ENCODE measurements around the gene GPSM1. TPM values are rescaled to one million over a fixed set of nuclear protein-coding genes. Genes with fewer than 3 reads are reported as not detected.

The GPSM1 gene
- total RNA-seq, 3 donors from 2014 or later, result 12.8 to 13.6 (median 13.4) TPM

GRCh38 chr9:136295542-136296433 lies 31.6 kb upstream of the GPSM1 start:
- DNase-seq (no peak), ATAC-seq (no peak)
- Mint-ChIP-seq H3K36me3 (ENCODE audit: insufficient read depth) (no peaks in the 10 kb centered on the region), H3K9me3 (no peaks in the 10 kb centered on the region), H3K4me3 (no peak overlapping the region), H3K4me1 (ENCODE audit: low read depth) (no peaks in the 10 kb centered on the region), H3K27me3 (ENCODE audit: low read depth) (peaks cover 2% of the 10 kb centered on the region)

GRCh38 chr9:136296434-136297015 lies 30.8 kb upstream of the GPSM1 start:
- Mint-ChIP-seq H3K4me1 (ENCODE audit: low read depth) (no peaks in the 10 kb centered on the region), H3K27me3 (ENCODE audit: low read depth) (peaks cover 2% of the 10 kb centered on the region), H3K9me3 (no peaks in the 10 kb centered on the region)

DNA sequence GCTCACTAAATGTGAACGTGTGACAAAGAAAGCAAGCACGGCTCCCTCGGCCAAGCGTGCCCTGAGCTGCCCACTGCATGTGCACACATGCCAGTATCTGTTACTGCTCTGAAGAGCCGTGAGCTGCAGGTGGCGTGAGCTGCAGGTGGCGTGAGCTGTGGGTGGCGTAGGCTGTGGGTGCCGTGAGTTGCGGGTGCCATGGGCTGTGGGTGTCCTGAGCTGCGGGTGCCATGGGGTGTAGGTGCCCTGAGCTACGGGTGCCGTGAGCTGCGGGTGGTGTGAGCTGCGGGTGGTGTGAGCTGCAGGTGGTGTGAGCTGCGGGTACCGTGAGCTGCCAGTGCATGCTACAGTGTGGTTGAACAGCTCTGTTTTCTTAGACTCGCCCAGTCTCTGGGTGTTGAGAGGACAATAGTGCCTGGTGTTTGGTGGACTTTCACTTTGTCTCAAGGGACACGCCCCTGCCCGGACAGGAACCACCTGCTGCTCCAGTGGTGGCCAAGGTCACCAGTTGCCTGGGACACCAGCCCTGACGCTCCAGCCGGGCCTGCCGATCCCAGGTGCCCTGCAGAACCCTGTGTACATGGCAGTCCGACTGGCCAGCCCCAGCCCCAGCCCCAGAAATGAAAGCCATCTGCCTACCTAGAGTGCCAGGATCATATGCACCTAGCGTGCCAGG lies 30.2 kb upstream of the GPSM1 start:
- Mint-ChIP-seq H3K36me3 (ENCODE audit: insufficient read depth) (no peaks in the 10 kb centered on the region), H3K9me3 (no peaks in the 10 kb centered on the region), H3K27me3 (ENCODE audit: low read depth) (peaks cover 2% of the 10 kb centered on the region), H3K4me1 (ENCODE audit: low read depth) (no peaks in the 10 kb centered on the region), H3K4me3 (no peak overlapping the region)
- DNase-seq, result no peak
- no peak for ATAC-seq

More at GRCh38 chr9:136296434-136297015, 30.8 kb upstream of the GPSM1 start:
- Mint-ChIP-seq H3K36me3 (ENCODE audit: insufficient read depth) (no peaks in the 10 kb centered on the region), H3K4me3 (no peak overlapping the region)
- no peak for ATAC-seq
- DNase-seq, result no peak

- H3K27me3 Mint-ChIP-seq (ENCODE audit: low read depth), result peaks cover 2% of the 10 kb centered on the region
- ATAC-seq (no peak), DNase-seq (no peak)
- H3K4me1 Mint-ChIP-seq (ENCODE audit: low read depth), result no peaks in the 10 kb centered on the region
- no peaks in the 10 kb centered on the region for H3K36me3 Mint-ChIP-seq (ENCODE audit: insufficient read depth)
- no peak overlapping the region for H3K4me3 Mint-ChIP-seq
- H3K9me3 Mint-ChIP-seq, result no peaks in the 10 kb centered on the region
These were observed 29.3 kb upstream of the GPSM1 start for GRCh38 chr9:136297766-136298735.

GRCh38 chr9:136299116-136299515 lies 28.2 kb upstream of the GPSM1 start:
- no peaks in the 10 kb centered on the region for H3K4me1 Mint-ChIP-seq (ENCODE audit: low read depth)
- H3K4me3 Mint-ChIP-seq, result no peak overlapping the region
- no peak for DNase-seq

GRCh38 chr9:136299541-136299940 lies 27.8 kb upstream of the GPSM1 start:
- H3K27me3 Mint-ChIP-seq (ENCODE audit: low read depth), result peaks cover 2% of the 10 kb centered on the region
- DNase-seq (no peak), ATAC-seq (no peak)

More at GRCh38 chr9:136299116-136299515, 28.2 kb upstream of the GPSM1 start:
- ATAC-seq, result no peak
- Mint-ChIP-seq H3K27me3 (ENCODE audit: low read depth) (peaks cover 2% of the 10 kb centered on the region), H3K36me3 (ENCODE audit: insufficient read depth) (no peaks in the 10 kb centered on the region), H3K9me3 (no peaks in the 10 kb centered on the region)

DNA sequence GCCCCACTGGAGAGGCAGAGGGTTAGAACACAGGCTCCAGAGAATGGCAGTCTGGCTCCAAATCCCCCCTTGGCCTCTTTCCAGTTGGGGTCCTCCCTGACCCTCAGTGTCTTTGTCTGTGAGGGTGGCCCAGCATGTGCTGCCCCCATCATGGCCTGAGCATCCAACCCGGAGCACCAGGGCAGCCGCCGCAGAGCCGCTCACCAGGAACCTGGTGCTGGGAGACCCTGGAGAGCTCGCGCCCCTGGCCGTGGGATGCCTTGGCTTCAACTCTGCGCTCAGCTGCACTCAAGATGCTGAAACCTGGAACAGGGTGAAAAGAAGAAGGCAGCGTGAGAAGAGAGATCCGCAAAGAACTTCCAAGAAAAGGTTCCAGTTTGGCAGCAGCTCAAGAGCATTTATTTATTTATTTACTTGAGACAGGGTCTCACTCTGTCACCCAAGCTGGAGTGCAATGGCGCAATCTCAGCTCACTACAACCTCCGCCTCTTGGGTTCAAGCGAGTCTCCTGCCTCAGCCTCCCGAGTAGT lies 27.3 kb upstream of the GPSM1 start:
- Mint-ChIP-seq H3K27me3 (ENCODE audit: low read depth) (peaks cover 2% of the 10 kb centered on the region), H3K36me3 (ENCODE audit: insufficient read depth) (no peaks in the 10 kb centered on the region), H3K9me3 (no peaks in the 10 kb centered on the region), H3K4me1 (ENCODE audit: low read depth) (no peaks in the 10 kb centered on the region), H3K4me3 (no peak overlapping the region)
- DNase-seq (no peak), ATAC-seq (no peak)

More at GRCh38 chr9:136299541-136299940, 27.8 kb upstream of the GPSM1 start:
- H3K4me3 Mint-ChIP-seq, result no peak overlapping the region
- H3K9me3 Mint-ChIP-seq, result no peaks in the 10 kb centered on the region
- no peaks in the 10 kb centered on the region for H3K36me3 Mint-ChIP-seq (ENCODE audit: insufficient read depth)
- H3K4me1 Mint-ChIP-seq (ENCODE audit: low read depth), result no peaks in the 10 kb centered on the region

DNA sequence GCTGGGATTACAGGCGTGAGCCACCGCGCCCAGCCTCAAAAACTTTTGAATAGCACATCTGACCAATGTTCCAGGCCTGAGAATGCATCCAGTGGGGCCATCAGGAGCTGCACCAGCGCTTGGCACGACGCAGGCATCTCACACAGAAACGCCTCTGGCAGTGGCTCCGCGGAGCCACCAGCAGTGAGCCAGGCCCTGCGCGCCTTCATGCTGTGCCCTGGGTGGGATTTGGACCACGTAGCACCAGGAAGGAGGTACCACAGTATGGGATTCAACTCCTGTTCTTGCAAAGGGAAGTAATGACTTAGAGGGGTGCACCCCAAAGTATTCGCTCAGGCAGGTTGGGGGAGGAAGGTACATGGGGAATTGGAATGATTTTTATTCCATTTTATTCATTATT lies 26.5 kb upstream of the GPSM1 start:
- no peak overlapping the region for H3K4me3 Mint-ChIP-seq
- H3K4me1 Mint-ChIP-seq (ENCODE audit: low read depth), result no peaks in the 10 kb centered on the region
- no peak for DNase-seq
- peaks cover 4% of the 10 kb centered on the region for H3K27me3 Mint-ChIP-seq (ENCODE audit: low read depth)
- no peaks in the 10 kb centered on the region for H3K9me3 Mint-ChIP-seq
- ATAC-seq, result no peak
- no peaks in the 10 kb centered on the region for H3K36me3 Mint-ChIP-seq (ENCODE audit: insufficient read depth)

DNA sequence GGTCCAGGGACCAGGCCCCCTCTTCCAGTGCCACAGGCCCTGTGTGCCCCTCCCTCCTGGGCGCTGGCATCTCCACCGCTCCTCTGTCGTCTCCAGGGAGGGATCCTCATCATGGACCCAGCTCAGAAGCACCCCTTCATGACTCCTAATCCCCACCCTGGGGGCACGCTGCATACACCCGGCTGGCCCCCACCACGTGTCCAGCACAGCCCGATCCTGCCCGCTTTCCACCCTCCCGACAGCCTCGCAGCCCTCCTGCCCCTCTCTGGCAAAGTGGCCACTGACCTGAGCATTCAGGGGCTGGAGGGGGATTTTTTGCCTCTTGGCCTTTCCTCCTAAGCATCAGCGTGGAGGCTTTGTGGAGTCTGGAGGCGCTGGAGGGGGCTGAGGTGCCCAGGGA lies 24.8 kb upstream of the GPSM1 start:
- DNase-seq (no peak), ATAC-seq (no peak)
- H3K4me1 Mint-ChIP-seq (ENCODE audit: low read depth), result peaks cover 6% of the 10 kb centered on the region
- no peaks in the 10 kb centered on the region for H3K9me3 Mint-ChIP-seq
- H3K4me3 Mint-ChIP-seq, result no peak overlapping the region
- H3K36me3 Mint-ChIP-seq (ENCODE audit: insufficient read depth), result no peaks in the 10 kb centered on the region
- peaks cover 8% of the 10 kb centered on the region for H3K27me3 Mint-ChIP-seq (ENCODE audit: low read depth)

DNA sequence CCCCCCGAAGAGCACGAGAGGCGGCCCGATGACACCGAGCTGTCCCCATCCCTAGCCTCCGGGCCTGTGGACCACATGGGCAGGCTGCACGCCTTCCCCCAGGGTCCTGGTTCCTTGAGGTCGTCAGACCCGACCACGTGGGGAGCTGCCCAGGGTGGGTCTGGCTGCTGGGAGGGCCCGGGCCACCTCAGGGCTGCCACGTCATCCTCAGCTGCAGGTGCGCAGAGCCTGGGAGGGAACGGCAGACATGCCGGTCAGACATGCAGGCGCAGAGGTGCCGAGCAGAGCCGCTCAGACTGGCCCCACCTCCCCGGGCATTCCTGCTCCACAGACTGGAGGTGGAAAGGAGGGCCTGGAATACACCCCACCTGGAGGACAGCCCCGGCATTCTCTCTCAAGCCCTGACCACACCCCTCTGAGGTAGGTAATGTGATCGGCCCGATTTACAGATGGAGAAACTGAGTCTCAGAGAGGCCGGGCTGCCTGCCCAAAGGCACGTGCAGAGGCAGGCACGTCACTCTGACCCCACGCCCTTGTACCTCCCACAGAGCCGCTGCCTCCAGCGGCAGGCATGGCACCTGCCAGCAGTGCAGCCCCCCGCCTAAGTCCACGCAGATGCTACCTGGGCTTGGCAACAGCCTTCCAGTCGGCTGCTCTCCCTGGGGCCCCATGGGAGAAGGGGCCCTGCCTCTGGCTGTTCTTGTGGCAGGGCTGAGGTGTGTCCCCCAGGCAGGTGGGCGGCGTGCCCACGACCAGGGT lies 24.1 kb upstream of the GPSM1 start:
- no peak for DNase-seq
- Mint-ChIP-seq H3K27me3 (ENCODE audit: low read depth) (peaks cover 7% of the 10 kb centered on the region), H3K9me3 (no peaks in the 10 kb centered on the region), H3K36me3 (ENCODE audit: insufficient read depth) (no peaks in the 10 kb centered on the region), H3K4me3 (no peak overlapping the region), H3K4me1 (ENCODE audit: low read depth) (peaks cover 6% of the 10 kb centered on the region)
- ATAC-seq, result no peak

GRCh38 chr9:136303825-136304416 lies 23.4 kb upstream of the GPSM1 start, which contains the start of gene CCDC187:
TSS of gene CCDC187 (minus strand) at chr9:136304094. CDS start at chr9:136303830, 264 bp downstream.
- Mint-ChIP-seq H3K4me1 (ENCODE audit: low read depth) (peaks cover 6% of the 10 kb centered on the region), H3K4me3 (no peak within 1 kb of the TSS), H3K9me3 (no peaks in the 10 kb centered on the region), H3K27me3 (ENCODE audit: low read depth) (peaks cover 7% of the 10 kb centered on the region), H3K36me3 (ENCODE audit: insufficient read depth) (no peaks in the 10 kb centered on the region)
- ATAC-seq (no peak), DNase-seq (no peak)

DNA sequence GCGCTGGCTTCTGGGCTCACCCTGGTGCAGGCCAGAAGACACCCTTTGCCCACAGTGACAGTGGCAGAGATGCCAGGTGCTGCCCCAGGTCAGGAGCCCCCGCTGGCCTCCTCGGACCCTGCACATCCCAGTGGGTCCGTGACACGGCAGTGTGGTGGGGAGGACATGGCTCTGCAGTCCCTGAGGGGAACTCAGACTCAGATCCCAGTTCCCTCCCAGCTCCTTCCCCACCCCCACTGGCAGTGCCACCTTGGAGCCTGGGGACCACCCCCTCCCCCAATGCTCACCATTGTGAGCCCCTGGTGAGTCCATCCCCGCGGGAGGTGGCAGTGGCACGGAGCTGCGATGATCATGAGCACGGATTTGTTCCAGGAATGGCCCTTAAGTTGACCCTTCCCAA lies 22.9 kb upstream of the GPSM1 start:
- no peak for ATAC-seq
- Mint-ChIP-seq H3K27me3 (ENCODE audit: low read depth) (peaks cover 7% of the 10 kb centered on the region), H3K4me1 (ENCODE audit: low read depth) (peaks cover 6% of the 10 kb centered on the region), H3K4me3 (no peak overlapping the region), H3K36me3 (ENCODE audit: insufficient read depth) (no peaks in the 10 kb centered on the region), H3K9me3 (no peaks in the 10 kb centered on the region)
- no peak for DNase-seq

GRCh38 chr9:136304981-136305380 lies 22.4 kb upstream of the GPSM1 start:
- Mint-ChIP-seq H3K4me1 (ENCODE audit: low read depth) (peaks cover 6% of the 10 kb centered on the region), H3K36me3 (ENCODE audit: insufficient read depth) (no peaks in the 10 kb centered on the region), H3K9me3 (no peaks in the 10 kb centered on the region), H3K27me3 (ENCODE audit: low read depth) (peaks cover 7% of the 10 kb centered on the region), H3K4me3 (no peak overlapping the region)
- no peak for ATAC-seq
- no peak for DNase-seq
